Type B pancreatic cell (in vitro differentiated cells): ENCODE data around the gene GPR153. TPM values are rescaled to one million over a fixed set of nuclear protein-coding genes. Genes with fewer than 3 reads are reported as not detected.

Experiments
- DNase-seq: peaks from one replicate; pipeline ENCODE4 v3.0.0; 2021; ENCODE audit warnings: mixed read lengths; ENCODE audit not compliant: unreplicated experiment; ENCODE audit errors: extremely low spot score
- H3K27ac Mint-ChIP-seq: 2 replicates; pipeline ENCODE4 v1.8.0; 2021; ENCODE audit warnings: mild to moderate bottlenecking, mixed read lengths
- H3K27me3 Mint-ChIP-seq: 2 replicates; pipeline ENCODE4 v1.8.0; 2021; ENCODE audit warnings: mixed read lengths
- H3K36me3 Mint-ChIP-seq: 2 replicates; pipeline ENCODE4 v1.8.0; 2021; ENCODE audit warnings: mixed read lengths
- H3K4me1 Mint-ChIP-seq: one replicate; pipeline ENCODE4 v1.8.0; 2021; ENCODE audit warnings: mixed read lengths; ENCODE audit not compliant: unreplicated experiment
- H3K4me3 Mint-ChIP-seq: 2 replicates; pipeline ENCODE4 v1.8.0; 2021; ENCODE audit warnings: mild to moderate bottlenecking, mixed read lengths
- H3K9me3 Mint-ChIP-seq: 2 replicates; pipeline ENCODE4 v1.8.0; 2021; ENCODE audit warnings: mixed read lengths
- total RNA-seq: library from RNA; stranded (reverse); gene quantifications from 2 replicates; pipeline ENCODE4 v1.2.1, GENCODE V29; 2021; ENCODE audit warnings: low replicate concordance
- TF ChIP-seq, protein P1 (sequence below): fragments of 200-600 bp; sonication (generic); conservative IDR thresholded peaks from 2 replicates; pipeline ENCODE4 v1.5.0; 2021; ENCODE audit warnings: antibody characterized with exemption, mild to moderate bottlenecking

Gene GPR153
- total RNA-seq, 1 donor from 2014 or later, result 6.1 TPM

DNA sequence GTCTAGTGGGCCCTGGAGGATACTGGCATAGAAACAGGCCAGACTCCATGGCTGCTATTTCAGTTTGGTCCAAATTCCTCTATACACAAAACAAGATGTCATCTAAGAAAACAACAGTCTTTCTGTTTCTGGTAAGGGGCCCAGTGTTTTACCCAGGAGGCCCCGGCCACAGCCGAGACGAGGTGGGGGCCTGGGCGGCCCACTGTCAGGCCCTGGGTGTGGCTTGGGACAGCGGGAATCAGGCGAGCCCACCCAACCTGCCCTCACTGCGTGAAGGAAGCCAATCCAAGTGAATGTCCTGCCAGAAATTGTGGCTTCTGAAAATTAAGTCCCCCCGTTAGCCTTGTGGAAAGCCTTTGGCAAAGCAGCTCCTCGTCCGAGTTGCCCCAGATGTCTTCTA is 31.2 kb upstream of the GPR153 start:
- no peak overlapping the region for H3K27ac Mint-ChIP-seq
- H3K9me3 Mint-ChIP-seq, result no peaks in the 10 kb centered on the region
- H3K4me3 Mint-ChIP-seq, result no peak overlapping the region
- peaks cover 5% of the 10 kb centered on the region for H3K4me1 Mint-ChIP-seq
- no peak for DNase-seq
- TF ChIP-seq, protein P1, sequence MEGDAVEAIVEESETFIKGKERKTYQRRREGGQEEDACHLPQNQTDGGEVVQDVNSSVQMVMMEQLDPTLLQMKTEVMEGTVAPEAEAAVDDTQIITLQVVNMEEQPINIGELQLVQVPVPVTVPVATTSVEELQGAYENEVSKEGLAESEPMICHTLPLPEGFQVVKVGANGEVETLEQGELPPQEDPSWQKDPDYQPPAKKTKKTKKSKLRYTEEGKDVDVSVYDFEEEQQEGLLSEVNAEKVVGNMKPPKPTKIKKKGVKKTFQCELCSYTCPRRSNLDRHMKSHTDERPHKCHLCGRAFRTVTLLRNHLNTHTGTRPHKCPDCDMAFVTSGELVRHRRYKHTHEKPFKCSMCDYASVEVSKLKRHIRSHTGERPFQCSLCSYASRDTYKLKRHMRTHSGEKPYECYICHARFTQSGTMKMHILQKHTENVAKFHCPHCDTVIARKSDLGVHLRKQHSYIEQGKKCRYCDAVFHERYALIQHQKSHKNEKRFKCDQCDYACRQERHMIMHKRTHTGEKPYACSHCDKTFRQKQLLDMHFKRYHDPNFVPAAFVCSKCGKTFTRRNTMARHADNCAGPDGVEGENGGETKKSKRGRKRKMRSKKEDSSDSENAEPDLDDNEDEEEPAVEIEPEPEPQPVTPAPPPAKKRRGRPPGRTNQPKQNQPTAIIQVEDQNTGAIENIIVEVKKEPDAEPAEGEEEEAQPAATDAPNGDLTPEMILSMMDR, result no peak
- no peaks in the 10 kb centered on the region for H3K27me3 Mint-ChIP-seq
- H3K36me3 Mint-ChIP-seq, result no peaks in the 10 kb centered on the region

DNA sequence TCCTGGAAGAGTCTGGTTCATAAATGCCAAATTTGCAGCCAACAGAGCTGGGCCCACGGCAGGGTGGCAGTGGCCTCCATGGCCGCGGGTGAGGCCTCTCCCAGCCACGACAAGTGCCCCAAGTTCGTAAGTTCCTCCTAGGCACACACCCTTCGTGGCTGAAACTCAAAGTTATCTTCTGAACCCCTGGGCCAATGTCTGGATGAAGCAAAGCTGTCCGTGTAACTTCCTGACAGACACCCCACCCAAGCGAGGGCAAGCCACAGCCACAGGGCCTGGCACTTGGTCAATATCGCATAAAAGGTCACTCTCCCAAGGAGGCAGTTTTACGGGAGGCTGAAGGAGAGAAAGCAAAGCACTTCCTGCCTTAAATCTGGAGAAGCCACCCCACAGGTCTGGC is 27.8 kb upstream of the GPR153 start:
- Mint-ChIP-seq H3K36me3 (no peaks in the 10 kb centered on the region), H3K27me3 (no peaks in the 10 kb centered on the region), H3K27ac (no peak overlapping the region), H3K4me1 (no peaks in the 10 kb centered on the region), H3K9me3 (no peaks in the 10 kb centered on the region), H3K4me3 (no peak overlapping the region)
- no peak for DNase-seq
- TF ChIP-seq, protein P1, result no peak

DNA sequence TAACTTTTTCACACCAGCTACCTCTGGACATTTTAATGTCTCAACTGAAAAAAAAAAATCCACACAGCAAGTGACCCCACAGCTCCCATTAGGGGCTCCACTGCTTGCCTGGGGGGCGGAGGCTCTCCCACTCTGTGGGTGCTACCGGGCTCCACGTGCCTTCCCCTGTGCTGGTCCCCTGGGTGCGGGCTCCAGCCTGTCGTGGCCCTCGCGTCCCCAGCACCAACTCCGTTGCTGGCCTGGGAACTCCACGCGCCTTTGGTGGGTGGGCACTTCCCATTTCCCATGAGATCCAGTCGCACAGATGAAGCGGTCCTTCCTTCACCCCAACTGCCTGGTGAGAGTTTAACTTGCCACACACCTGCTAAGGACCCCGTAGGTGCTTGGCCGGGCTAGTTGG is 27.1 kb upstream of the GPR153 start:
- TF ChIP-seq, protein P1, result no peak
- no peak for DNase-seq
- Mint-ChIP-seq H3K4me3 (no peak overlapping the region), H3K36me3 (no peaks in the 10 kb centered on the region), H3K27ac (no peak overlapping the region), H3K9me3 (no peaks in the 10 kb centered on the region), H3K4me1 (no peaks in the 10 kb centered on the region), H3K27me3 (no peaks in the 10 kb centered on the region)

DNA sequence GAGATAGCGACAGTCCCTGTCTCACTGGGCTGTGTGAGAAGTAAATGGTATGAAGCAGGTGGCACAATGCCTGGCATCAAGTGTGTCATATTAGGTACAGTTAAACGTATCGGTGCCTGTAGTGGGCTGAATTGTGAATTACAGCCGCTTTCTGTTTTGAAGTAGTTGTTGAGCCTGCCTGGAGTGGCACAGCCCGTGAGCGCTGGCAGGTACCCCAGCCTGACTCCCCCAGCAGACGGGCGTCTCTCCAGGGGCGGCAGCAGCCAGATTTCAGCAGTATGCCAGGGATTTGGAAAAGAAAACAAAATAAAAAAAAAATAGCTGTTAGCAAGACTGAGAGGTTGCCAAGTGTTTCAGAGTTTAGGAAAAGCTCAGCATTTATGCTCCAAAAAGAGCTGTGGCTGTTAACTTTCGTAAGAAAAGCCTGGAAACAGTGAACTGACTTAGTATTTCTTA is 26.6 kb upstream of the GPR153 start:
- H3K4me1 Mint-ChIP-seq, result no peaks in the 10 kb centered on the region
- TF ChIP-seq, protein P1, result no peak
- no peaks in the 10 kb centered on the region for H3K36me3 Mint-ChIP-seq
- no peak overlapping the region for H3K4me3 Mint-ChIP-seq
- no peaks in the 10 kb centered on the region for H3K27me3 Mint-ChIP-seq
- H3K9me3 Mint-ChIP-seq, result no peaks in the 10 kb centered on the region
- no peak for DNase-seq
- H3K27ac Mint-ChIP-seq, result no peak overlapping the region

DNA sequence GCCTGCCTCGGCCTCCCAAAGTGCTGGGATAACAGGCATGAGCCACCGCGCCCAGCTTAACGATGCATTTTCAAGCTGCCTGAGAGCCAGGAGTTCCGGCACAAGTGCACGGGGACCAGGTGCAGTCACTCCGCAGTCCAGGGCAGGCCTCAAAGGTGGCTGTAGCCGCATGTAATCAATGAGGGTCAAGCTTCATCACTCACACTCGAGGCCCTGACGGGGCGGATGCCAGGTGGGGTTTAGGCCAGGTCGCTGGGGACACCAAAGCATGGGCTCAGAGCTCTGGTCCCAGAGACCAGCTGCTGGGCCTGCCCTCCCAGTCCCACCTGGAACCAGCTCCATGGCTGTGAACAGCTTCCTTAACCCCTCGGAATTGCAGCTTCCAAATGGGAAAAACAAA is 26.1 kb upstream of the GPR153 start:
- no peaks in the 10 kb centered on the region for H3K9me3 Mint-ChIP-seq
- no peak overlapping the region for H3K27ac Mint-ChIP-seq
- no peaks in the 10 kb centered on the region for H3K27me3 Mint-ChIP-seq
- H3K4me3 Mint-ChIP-seq, result no peak overlapping the region
- H3K36me3 Mint-ChIP-seq, result no peaks in the 10 kb centered on the region
- TF ChIP-seq, protein P1, result no peak
- no peaks in the 10 kb centered on the region for H3K4me1 Mint-ChIP-seq
- no peak for DNase-seq

DNA sequence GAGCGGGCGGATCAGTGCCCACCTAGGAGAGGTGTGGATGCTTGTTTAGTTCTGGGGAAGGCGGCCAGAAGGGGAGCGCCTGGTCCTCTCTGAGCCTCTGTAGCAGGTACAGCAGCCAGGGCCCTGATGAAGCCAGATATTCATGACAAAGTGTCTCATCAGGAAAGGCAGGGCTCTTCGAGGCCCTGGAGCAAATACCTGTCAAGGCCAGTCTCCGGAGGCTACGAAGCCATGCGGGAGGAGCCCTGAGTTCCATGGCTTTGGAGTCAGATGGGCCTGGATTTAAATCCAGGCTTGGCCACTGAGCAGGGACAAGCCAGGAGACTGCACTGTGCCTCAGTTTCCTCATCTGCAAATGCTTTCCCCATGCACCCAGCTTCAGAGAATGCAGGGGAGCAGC is 25.4 kb upstream of the GPR153 start:
- TF ChIP-seq, protein P1, result no peak
- H3K27ac Mint-ChIP-seq, result no peak overlapping the region
- H3K4me1 Mint-ChIP-seq, result no peaks in the 10 kb centered on the region
- no peak for DNase-seq
- no peaks in the 10 kb centered on the region for H3K27me3 Mint-ChIP-seq
- H3K36me3 Mint-ChIP-seq, result no peaks in the 10 kb centered on the region
- H3K9me3 Mint-ChIP-seq, result no peaks in the 10 kb centered on the region
- no peak overlapping the region for H3K4me3 Mint-ChIP-seq
